NCI-H1417 (cell line): ENCODE results near the gene GAB3.

ENCODE experiments used
- DNase-seq, 3 experiments: peaks; one replicate each; lab custom pipeline; 2025; lab: John Stamatoyannopoulos, UW

The GAB3 gene, protein sequence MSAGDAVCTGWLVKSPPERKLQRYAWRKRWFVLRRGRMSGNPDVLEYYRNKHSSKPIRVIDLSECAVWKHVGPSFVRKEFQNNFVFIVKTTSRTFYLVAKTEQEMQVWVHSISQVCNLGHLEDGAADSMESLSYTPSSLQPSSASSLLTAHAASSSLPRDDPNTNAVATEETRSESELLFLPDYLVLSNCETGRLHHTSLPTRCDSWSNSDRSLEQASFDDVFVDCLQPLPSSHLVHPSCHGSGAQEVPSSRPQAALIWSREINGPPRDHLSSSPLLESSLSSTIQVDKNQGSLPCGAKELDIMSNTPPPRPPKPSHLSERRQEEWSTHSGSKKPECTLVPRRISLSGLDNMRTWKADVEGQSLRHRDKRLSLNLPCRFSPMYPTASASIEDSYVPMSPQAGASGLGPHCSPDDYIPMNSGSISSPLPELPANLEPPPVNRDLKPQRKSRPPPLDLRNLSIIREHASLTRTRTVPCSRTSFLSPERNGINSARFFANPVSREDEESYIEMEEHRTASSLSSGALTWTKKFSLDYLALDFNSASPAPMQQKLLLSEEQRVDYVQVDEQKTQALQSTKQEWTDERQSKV

DNA sequence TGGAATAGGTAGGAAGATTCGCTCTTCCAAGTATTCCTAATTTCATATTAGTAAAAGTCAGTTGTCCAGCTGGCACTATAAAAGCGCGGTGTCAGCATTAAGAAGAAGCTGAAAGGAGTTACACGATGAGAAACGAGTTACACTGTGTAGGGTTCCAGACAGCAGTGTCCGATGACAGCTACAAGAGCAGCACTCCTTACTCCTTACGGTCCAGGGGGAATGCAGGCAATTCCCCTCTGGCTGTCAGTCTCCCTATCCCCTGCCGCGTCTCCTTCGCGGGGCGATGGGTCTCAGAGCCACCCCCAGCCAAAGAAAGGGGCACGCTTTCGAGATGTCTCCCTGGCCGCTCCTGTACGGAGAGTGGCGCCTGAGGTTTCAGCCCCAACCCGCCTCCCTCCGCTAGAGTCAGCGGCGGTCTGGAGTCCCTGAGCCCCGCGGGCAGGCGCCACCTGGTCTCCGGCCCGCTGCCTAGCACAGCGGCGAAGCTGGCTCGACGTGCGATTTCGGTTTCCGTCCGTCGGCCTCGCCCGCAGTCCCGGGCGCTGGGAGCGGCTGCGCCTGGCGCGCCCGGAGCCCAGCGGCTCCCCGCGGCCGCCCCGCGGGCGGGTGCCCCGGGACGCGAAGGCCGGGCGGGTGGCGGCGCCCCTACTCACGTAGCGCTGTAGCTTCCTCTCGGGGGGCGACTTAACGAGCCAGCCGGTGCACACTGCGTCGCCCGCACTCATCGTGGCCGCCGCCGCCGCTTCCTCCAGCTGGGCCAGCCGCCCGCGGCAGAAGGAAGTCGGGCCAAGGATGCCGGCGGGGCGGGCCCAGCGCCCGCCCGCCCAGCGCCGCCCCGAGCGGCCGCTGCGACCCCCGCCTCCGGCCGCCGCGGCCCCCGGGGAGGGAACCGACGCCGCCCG lies at the start of gene GAB3:
GAB3 (minus strand) TSS at position 777 of the 902 bp plus-strand sequence; CDS start at position 725, 52 bp downstream.
- DNase-seq: peak; percentile 51 to 70 (median 68)

- peak; percentile 88 to 98 (median 95) for DNase-seq
These were observed 48.9 kb upstream of the GAB3 start for GRCh38 chrX:154799556-154800348.

DNA sequence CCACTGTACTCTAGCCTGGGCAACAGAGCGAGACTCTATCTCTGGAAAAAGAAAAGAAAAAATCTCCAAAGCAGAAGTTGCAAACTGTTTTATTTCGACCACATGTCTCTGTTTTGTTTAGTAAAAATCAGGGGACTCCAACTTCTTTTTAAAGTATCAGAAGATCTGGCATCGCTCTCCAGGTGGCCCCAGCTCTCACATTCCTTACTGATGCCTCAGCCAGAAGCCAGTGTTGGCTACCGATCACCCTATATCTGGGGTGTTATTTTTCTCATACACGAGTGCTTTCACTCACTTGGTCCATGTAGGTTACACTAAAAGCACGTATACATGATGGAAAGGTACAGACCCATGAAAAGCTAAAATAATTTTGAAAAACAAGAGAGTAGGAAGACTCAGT lies 46.1 kb upstream of the GAB3 start:
- no peak for DNase-seq

DNA sequence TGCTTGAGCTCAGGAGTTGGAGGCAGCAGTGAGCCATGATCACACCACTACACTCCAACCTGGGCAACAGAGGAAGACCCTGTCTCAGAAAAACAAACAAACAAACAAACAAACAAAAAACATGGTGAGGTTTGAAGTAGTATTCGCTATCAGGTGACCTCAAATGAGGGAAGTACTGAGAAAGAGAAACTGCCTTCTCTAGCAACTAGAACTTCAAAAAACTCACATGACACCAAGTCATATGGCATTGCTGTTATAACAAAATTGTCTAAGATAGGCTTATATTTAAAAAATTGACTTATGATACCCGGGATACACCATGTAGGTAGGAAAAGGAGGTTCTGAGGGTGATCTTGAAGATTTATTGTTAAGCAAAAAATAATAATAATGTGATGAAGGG lies 44.1 kb upstream of the GAB3 start:
- no peak for DNase-seq

GRCh38 chrX:154793084-154793795 lies 42.4 kb upstream of the GAB3 start:
- no peak for DNase-seq

GRCh38 chrX:154791939-154792338 lies 41.1 kb upstream of the GAB3 start:
- DNase-seq: no peak

- DNase-seq: no peak
These were observed 40.6 kb upstream of the GAB3 start for GRCh38 chrX:154791467-154791866.

GRCh38 chrX:154785716-154786115 lies 34.8 kb upstream of the GAB3 start:
- no peak for DNase-seq

- no peak for DNase-seq
These were observed 33.5 kb upstream of the GAB3 start for GRCh38 chrX:154784149-154784995.

DNA sequence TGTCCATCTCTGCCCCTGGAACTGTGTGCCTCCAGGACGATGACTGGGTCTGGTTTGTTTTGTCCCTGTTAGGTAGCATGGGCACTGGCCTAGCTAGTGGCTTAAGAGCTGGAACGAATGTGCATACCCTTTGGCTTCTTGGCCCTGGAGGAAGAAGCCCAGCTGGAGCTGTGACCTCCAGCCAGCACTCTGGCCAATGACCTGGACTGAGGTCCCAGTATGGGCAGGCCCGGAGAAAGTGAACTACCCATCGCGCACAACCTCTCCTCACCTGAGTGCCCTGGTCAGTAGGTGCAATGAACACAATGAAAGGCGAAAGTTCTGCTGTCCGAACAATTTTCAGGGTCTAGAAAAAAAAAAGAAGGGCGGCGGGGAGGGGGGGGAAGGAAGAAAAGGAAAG lies 30.1 kb upstream of the GAB3 start:
- no peak for DNase-seq

- DNase-seq: no peak
These were observed 28.4 kb upstream of the GAB3 start for GRCh38 chrX:154779261-154779660.

DNA sequence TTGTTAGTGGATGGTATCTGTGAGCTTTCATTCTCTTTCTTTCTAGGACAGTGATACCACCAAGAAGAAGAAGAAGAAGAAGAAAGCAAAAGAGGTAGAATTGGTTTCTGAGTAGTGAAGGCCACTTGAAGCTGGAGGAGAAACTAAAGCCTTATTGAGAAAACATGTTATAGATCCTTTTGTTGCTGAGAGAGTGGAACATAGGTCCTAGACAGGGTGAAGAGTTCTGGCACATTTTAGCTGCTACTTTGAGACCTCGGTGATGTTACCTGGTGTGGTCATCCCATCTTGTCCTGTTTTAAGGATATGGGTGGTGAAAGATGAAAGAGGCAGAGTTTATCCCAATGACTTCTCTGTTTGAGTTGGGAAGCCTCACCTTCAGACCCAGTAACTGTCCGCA lies 25.9 kb upstream of the GAB3 start:
- DNase-seq: peak in 1 of 3 experiments; percentile 28

DNA sequence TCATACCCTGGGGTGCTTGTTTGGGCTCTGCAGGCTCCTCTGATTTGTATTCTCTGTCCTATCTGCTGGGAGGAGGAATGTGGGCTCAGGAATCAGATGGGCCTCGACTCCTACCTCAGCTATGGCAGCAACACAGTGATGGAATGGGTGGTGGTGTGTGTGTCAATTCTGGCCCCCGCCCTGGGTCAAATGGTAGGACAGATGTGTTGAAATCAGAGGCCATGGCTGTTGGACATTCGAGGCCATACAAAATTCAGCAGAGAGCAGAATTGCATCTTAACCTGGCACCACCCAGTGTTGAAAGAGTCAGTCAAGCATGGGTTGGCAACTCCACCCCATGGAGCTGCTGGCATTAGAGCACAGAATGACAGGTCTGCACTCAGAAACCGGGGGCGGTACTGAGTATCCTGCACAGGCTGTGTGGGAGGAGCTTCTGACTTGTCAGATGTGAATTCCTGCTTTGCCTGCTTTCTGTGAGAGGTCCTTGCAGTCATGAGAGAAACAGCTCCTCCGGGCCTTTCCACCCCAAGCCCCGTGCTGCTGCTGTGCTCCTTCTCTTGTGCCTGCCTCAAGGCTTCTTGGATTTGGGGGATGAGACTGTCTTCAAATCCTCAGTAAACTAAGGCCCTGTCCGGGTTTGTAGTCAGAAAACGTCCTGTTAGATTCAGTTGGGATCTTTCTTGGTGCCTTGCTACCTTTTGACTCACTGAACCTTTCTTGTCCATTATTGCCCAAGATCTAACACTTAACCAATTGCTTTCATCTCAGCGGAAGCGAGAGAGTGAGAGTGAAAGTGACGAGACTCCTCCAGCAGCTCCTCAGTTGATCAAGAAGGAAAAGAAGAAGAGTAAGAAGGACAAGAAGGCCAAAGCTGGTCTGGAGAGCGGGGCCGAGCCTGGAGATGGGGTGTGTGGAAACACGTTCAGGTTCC lies 24.8 kb upstream of the GAB3 start:
- no peak for DNase-seq

DNA sequence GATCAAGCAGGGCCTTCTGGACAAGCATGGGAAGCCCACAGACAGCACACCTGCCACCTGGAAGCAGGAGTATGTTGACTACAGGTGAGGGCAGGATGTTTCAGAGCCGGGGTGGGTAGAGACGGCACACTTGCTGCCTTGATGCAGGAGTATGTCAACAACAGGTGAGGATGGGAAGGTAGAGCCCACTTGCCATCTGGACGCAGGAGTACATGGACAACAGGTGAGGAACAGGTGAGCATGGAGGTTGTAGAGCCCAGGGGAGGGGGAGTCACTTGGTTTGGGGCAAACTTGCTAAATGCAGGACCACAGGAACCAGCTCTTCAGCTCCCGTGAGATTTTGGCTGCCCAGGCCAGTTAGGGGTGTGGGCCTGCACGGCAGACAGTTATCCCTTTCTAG lies 23.7 kb upstream of the GAB3 start:
- no peak for DNase-seq

GRCh38 chrX:154762537-154763296 lies 11.8 kb upstream of the GAB3 start, which contains the start of gene DKC1:
Gene DKC1 (plus strand): TSS chrX:154762864. CDS start chrX:154762966, 102 bp downstream.
- peak; percentile 94 to 99 (median 98) for DNase-seq

GRCh38 chrX:154761977-154762536 lies 11.2 kb upstream of the GAB3 start:
- DNase-seq: peak; percentile 34 to 85 (median 75)

DNA sequence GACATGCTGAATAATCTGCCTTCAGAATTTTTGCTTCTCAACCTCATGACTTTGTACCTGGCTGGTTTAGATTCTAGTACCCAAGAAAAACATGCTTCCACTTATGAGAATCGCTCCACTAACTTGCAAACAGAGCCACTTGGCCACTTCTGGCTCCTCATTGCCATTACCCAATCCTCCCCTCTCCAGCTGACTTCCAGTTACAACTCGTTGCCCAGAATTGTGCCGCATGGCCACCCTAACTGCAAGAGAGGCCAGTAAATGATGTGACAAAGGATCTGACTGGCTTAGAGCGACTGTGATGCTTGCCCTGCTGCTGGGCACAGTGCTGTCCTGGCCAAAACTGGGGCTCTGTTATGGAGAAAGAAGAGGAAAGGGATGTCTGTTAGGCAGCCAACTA lies 7.8 kb upstream of the GAB3 start:
- no peak for DNase-seq
